Adrenal gland (tissue), 5 donors: ENCODE measurements around the gene KCNN3.

Experiments used
- POLR2A ChIP-seq, 2 donors: fragments of 450-650 bp; IDR thresholded peaks; one replicate each; pipeline ENCODE4 v1.6.1; 2017; ENCODE audit warnings: antibody characterized with exemption in 2 of 2, mild to moderate bottlenecking in 2 of 2, moderate library complexity in 1 of 2
- TF ChIP-seq, protein P1 (sequence below), 6 experiments: fragments of 450-650 bp in 4 of 6; fragments of 200-600 bp in 2 of 6; sonication (generic) in 1 of 6; IDR thresholded peaks; 1 replicate in 5 of 6; 2 replicates in 1 of 6; pipeline versions ENCODE4 v1.5.1 to v1.8.0; 2016 to 2021; ENCODE audit warnings: antibody characterized with exemption in 6 of 6, mild to moderate bottlenecking in 2 of 6, moderate library complexity in 1 of 6
- donor health status: DM: no; HTN: no; CAD: no.

DNA sequence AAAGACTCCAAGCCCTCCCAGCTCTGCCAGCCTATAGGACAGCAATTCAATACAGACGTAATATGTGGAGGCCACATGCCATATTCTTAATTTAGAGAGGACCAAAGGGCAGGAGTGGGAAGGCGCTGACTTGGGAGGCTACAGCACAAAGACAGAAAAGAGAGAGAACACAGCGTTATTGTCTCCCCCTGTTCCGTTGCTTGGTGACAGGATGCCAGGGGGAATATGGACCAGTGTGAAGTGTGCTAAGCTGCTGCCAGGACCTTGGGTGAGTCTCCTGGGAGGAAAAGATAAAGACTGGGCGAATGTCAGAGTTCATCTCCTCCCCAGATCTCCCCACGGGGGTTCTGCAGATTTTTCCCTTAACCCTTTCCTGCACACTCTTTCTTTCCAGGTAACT is 160.0 kb downstream of the KCNN3 start:
- TF ChIP-seq, protein P1, sequence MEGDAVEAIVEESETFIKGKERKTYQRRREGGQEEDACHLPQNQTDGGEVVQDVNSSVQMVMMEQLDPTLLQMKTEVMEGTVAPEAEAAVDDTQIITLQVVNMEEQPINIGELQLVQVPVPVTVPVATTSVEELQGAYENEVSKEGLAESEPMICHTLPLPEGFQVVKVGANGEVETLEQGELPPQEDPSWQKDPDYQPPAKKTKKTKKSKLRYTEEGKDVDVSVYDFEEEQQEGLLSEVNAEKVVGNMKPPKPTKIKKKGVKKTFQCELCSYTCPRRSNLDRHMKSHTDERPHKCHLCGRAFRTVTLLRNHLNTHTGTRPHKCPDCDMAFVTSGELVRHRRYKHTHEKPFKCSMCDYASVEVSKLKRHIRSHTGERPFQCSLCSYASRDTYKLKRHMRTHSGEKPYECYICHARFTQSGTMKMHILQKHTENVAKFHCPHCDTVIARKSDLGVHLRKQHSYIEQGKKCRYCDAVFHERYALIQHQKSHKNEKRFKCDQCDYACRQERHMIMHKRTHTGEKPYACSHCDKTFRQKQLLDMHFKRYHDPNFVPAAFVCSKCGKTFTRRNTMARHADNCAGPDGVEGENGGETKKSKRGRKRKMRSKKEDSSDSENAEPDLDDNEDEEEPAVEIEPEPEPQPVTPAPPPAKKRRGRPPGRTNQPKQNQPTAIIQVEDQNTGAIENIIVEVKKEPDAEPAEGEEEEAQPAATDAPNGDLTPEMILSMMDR (IDR thresholded peaks at IDR 0.05), result no peak
- no peak for TF ChIP-seq POLR2A (IDR thresholded peaks at IDR 0.05)
